Stomach (tissue), 9 donors: ENCODE results near the gene ALG11. TPM values are rescaled to one million over a fixed set of nuclear protein-coding genes. Genes with fewer than 3 reads are reported as not detected.

Source experiments
- DNase-seq, 2 donors: peaks; one replicate each; pipeline versions ENCODE4 v3.0.0 to v3.0.0-alpha.2; 2013 to 2019
- H3K27ac ChIP-seq, 5 donors: fragments of 200-600 bp in 4 of 5; sonication (generic) in 4 of 5; one replicate each; pipeline ENCODE4 v1.5.1; 2013 to 2019; ENCODE audit warnings: mild to moderate bottlenecking in 1 of 5, moderate library complexity in 1 of 5
- H3K27me3 ChIP-seq, 3 donors: fragments of 200-600 bp; sonication (generic); one replicate each; pipeline ENCODE4 v1.5.1; 2017 to 2019; ENCODE audit warnings: mixed run types in 1 of 3
- H3K36me3 ChIP-seq, 4 donors: fragments of 200-600 bp; sonication (generic); 1 replicate in 3 of 4; 2 replicates in 1 of 4; pipeline ENCODE4 v1.5.1; 2016 to 2019
- H3K4me1 ChIP-seq, 4 donors: fragments of 200-600 bp; sonication (generic); one replicate each; pipeline ENCODE4 v1.5.1; 2016 to 2019
- H3K4me3 ChIP-seq, 4 donors: fragments of 200-600 bp; sonication (generic) in 3 of 4; one replicate each; pipeline ENCODE4 v1.5.1; 2016 to 2019; ENCODE audit warnings: mild to moderate bottlenecking in 1 of 4
- H3K9me3 ChIP-seq, 4 donors: fragments of 200-600 bp; sonication (generic); one replicate each; pipeline ENCODE4 v1.5.1; 2016 to 2019
- CTCF ChIP-seq, 7 experiments: fragments of 450-650 bp in 4 of 7; fragments of 200-600 bp in 3 of 7; sonication (generic) in 3 of 7; IDR thresholded peaks; one replicate each; pipeline ENCODE4 v1.5.1; 2016 to 2019; ENCODE audit warnings: antibody characterized with exemption in 7 of 7, control low read depth in 2 of 7, mild to moderate bottlenecking in 1 of 7
- EP300 ChIP-seq: sonication (generic); formaldehyde crosslinking; IDR thresholded peaks from one replicate; pipeline ENCODE4 v1.6.1; 2017; ENCODE audit warnings: antibody characterized with exemption
- POLR2A ChIP-seq, 4 donors: fragments of 450-650 bp; IDR thresholded peaks; one replicate each; pipeline ENCODE4 v1.6.1; 2016; ENCODE audit warnings: antibody characterized with exemption in 4 of 4, control low read depth in 2 of 4, mild to moderate bottlenecking in 1 of 4, moderate library complexity in 1 of 4
- POLR2AphosphoS5 ChIP-seq, 3 donors: sonication (generic); formaldehyde crosslinking; IDR thresholded peaks; one replicate each; pipeline ENCODE4 v1.6.1; 2016; ENCODE audit warnings: antibody characterized with exemption in 3 of 3
- whole genome bisulfite sequencing, 5 donors: extraction: QIAGEN DNeasy Blood & Tissue Kit in 3 of 5; methylation state at CpG; one replicate each; pipeline versions ENCODE4 v1.1.5 to v1.1.7; 2013 to 2018; 5-methylcytosine and 5-hydroxymethylcytosine counted together
- intact Hi-C: fragments of 100-400 bp; cut with DNase I; formaldehyde crosslinking; loops from one replicate; pipeline ENCODE4 v1.15.1; 2023; ENCODE audit warnings: low total_unique reads
- polyA plus RNA-seq, 3 donors: library from polyadenylated mRNA; stranded (reverse); fragments of 200-250 nt; gene quantifications; one replicate each; pipeline ENCODE4 v1.2.3, GENCODE V29; 2013
- total RNA-seq, 5 donors: library from RNA; depleted of rRNA; stranded (reverse); fragments of >200 nt; gene quantifications; one replicate each; pipeline versions ENCODE4 v1.1.0 to v1.2.3, GENCODE V29; 2014 to 2016
- donor health status: healthy with polysubstance abuse.
- donor health status: Bipolar disorder and iron deficiency.
- donor health status: healthy.

ALG11 gene
- total and polyA plus RNA-seq, 8 donors, result 1.4 to 37.4 (median 6.2) TPM

DNA sequence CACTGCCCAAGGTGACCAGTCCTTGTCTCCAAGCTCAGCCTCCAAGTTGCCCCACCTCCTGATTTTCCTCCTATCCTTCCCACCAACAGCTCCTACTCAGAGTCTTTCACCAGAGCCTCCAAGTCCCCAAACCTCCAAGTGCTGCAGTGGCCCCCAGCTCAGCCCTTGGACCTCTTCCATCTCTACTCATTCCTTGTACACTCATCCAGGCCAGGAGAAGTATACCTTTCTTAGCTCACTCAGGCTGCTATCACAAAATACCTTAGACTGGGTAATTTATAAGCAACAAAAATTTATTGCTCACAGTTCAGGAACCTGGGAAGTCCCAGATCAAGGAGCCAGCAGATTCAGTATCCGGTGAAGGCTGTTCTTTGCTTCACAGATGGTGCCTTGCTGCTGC, 12.3 kb upstream of the ALG11 start:
- H3K27ac ChIP-seq, result peak overlapping the region; percentile 37 to 78 (median 53)
- TF ChIP-seq CTCF (IDR thresholded peaks at IDR 0.05), result peak in 1 of 7 experiments; percentile 5
- TF ChIP-seq EP300, result no peak
- intact Hi-C loops, result loop anchor here (10.0 kb wide), 1 partner anchor 125 kb away; the partner anchor contains the start of gene NEK5
- peak overlapping the region in 1 of 4 donors; percentile 19 for H3K4me3 ChIP-seq
- WGBS, 5 donors, result 50 to 81% (median 77%) methylated on average over 1 of the region's 1 CpG
- H3K27me3 ChIP-seq, result no peaks in the 10 kb centered on the region
- no peaks in the 10 kb centered on the region for H3K9me3 ChIP-seq
- no peak for DNase-seq
- H3K36me3 ChIP-seq, result no peaks in the 10 kb centered on the region
- peaks cover 40 to 68% (median 51%) of the 10 kb centered on the region in 4 donors for H3K4me1 ChIP-seq

- WGBS, 5 donors, result 39 to 55% (median 48%) methylated on average over 3 of the region's 3 CpGs
- no peak overlapping the region for H3K4me3 ChIP-seq
- TF ChIP-seq CTCF (IDR thresholded peaks at IDR 0.05) (peak in 5 of 7 experiments; percentile 35 to 74 (median 53)), POLR2A (IDR thresholded peaks at IDR 0.05) (no peak)
- peak in 1 of 2 donors; percentile 56 for DNase-seq
- H3K36me3 ChIP-seq, result no peaks in the 10 kb centered on the region
- no peaks in the 10 kb centered on the region for H3K9me3 ChIP-seq
- no peak overlapping the region for H3K27ac ChIP-seq
- peaks cover 27 to 56% (median 38%) of the 10 kb centered on the region in 4 donors for H3K4me1 ChIP-seq
- intact Hi-C loops, result loop anchor here (10.0 kb wide), 1 partner anchor 124 kb away; the partner anchor contains the start of gene NEK5
- no peaks in the 10 kb centered on the region for H3K27me3 ChIP-seq
Observed at GRCh38 chr13:52001120-52001731, 11.0 kb upstream of the ALG11 start.

GRCh38 chr13:52002361-52002760, 9.8 kb upstream of the ALG11 start:
- no peak for DNase-seq
- Histone ChIP-seq H3K27ac (no peak overlapping the region), H3K4me3 (no peak overlapping the region), H3K9me3 (no peaks in the 10 kb centered on the region), H3K4me1 (peaks cover 24 to 44% (median 31%) of the 10 kb centered on the region in 4 donors), H3K27me3 (no peaks in the 10 kb centered on the region), H3K36me3 (no peaks in the 10 kb centered on the region)
- TF ChIP-seq CTCF (IDR thresholded peaks at IDR 0.05), result no peak
- no peak for TF ChIP-seq POLR2A (IDR thresholded peaks at IDR 0.05)
- TF ChIP-seq EP300, result no peak
- no peak for TF ChIP-seq POLR2AphosphoS5 (IDR thresholded peaks at IDR 0.05)
- intact Hi-C loops, result loop anchor here (10.0 kb wide), 1 partner anchor 122 kb away; the partner anchor contains the start of gene NEK5
- 64 to 80% (median 75%) methylated on average over 3 to 4 of the region's 4 CpGs for WGBS, 5 donors

DNA sequence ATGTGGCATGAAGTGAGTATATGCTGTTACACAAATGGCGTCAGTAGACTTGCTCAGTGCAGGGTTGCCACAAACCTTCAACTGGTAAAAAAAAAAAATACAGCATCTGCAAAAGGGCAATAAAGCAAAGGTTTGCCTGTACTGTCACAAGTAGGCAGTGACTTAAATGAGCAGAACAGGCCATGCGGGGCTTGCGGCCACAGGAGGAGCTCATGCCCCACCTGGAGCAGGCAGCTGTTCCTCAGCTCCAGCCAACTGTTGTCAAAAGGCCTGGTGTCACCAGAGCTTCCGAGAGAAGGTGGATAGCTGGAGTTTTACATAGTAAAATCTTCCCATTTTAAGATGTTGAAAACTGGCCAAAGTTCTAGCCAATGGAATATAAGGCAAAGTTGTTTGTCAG, 8.7 kb upstream of the ALG11 start:
- Histone ChIP-seq H3K36me3 (no peaks in the 10 kb centered on the region), H3K27me3 (no peaks in the 10 kb centered on the region), H3K9me3 (no peaks in the 10 kb centered on the region), H3K4me3 (no peak overlapping the region), H3K27ac (no peak overlapping the region), H3K4me1 (peaks cover 18 to 32% (median 24%) of the 10 kb centered on the region in 4 donors)
- 74 to 85% (median 82%) methylated on average over 4 of the region's 4 CpGs for WGBS, 5 donors
- TF ChIP-seq CTCF (IDR thresholded peaks at IDR 0.05), result no peak
- no peak for TF ChIP-seq POLR2AphosphoS5 (IDR thresholded peaks at IDR 0.05)
- no peak for TF ChIP-seq EP300
- no peak for TF ChIP-seq POLR2A (IDR thresholded peaks at IDR 0.05)
- DNase-seq, result no peak
- intact Hi-C loops, result loop anchor here (10.0 kb wide), 1 partner anchor 121 kb away; the partner anchor contains the start of gene NEK5
